HG03571 (cell line): ENCODE results near the gene SUSD6.

Experiments used
- ATAC-seq: cut with Tn5 transposase; IDR thresholded peaks from one replicate; pipeline ENCODE4 v1.9.1; 2021; ENCODE audit not compliant: unreplicated experiment

Gene SUSD6

DNA sequence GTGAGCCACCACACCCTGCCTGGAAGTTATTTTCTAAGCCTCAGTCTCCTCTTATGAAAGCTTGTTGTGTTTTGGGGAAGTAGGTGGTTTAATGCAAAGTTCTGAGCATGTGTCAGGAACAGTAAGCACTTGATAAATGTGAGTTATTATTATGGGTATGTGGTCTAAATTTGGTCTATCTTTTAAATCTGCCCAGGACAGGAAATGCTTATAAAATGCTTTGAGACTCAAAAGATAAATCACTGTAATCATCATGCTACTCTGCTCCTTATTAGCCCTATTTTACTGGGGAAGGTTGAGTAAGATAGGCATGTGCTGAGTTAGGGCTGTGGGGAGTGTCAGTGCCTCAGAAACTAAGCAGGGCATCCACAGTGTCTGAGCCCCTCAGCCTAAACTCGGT lies 142.5 kb downstream of the SUSD6 start:
- ATAC-seq = no peak

DNA sequence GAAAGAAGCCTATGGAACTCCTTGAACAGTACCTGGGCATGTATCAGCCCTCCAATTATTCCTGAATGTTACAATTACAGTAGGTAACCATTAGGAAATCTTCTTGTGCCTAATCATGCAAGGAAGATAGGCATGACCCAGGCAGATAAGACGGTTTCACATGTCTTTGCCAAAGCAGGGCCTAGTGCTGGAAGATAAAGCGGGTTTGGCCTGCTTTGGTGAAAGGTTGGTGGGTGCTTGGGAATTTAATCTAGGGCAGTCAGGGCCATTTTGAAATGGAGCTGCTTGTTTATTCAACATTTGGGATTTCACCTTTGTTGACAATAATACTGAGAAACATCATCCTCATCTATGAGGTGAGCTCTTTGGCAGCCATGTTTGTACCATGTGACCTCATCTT lies 143.1 kb downstream of the SUSD6 start:
- no peak for ATAC-seq

DNA sequence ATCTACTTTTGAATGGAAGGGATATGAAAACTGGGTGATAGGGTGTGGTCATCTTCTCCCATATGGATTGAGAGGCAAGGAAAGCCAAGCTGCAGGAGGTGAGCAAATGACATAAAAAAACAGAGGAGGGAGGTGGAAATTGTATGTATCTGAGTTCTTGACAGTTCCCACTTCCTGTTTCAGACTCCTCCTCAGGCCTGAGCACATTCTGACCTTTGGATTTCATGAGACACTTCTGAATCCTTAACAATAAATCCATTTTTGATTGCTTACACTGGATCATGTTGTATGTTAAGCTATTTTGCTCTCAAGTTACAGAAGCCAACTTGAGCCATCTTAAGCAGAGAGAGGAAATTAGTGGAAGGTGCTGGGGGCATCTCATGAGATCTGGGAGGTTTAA lies 143.9 kb downstream of the SUSD6 start:
- ATAC-seq = no peak

DNA sequence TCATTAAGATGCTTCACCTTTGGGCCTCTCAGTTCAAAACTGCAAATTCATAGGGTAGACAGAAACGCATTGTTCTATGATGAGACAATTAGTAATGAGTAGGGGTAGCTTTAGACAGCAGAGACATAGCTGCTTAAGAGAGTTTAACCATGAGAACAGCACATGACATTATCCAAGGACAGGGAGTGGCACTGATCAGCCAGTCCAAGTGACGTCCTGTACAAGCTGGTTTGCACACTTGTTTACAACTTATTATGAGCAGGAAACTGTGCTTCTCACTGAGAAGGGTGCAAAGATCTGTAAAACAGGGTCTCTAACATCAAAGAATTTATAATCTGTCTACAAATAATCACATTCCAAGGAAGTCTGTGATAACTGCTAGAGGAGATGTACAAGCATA lies 144.4 kb downstream of the SUSD6 start:
- no peak for ATAC-seq

DNA sequence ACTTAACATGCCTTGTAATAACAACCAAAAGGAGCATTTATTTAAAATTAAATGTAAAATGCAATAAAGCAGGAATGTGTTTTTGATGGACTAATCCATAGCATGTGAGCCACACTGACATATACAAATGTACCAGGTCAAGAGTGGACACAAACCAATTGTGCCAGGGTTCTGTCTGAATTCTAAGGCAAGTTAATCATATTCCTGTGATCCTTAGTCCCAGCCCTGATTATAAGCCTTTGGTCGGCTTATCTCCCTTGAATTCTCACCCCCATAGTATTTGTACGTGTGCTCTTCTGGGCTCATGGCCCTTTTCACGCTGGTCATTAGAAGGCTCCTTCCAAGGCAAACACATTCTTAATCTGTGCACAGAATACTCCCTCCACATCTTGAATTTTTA lies 144.9 kb downstream of the SUSD6 start:
- no peak for ATAC-seq

DNA sequence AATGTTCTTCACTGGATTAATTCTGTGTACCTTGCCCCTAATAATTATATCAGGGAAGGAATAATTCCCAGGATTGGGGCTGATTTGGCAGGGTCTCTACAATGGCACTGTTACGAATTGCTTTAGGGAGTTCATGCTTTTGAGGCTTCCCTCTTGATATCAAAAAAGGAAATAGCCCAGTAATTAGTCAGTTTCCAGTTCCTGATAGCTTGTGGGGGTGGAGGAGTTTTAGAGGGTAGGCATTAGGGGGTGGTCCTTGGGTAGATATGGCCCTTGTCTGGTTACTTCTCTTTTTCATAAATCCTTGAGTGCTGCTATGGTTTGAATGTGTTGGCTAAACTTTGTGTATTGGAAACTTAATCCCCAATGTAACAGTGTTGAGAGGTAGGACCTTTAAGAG lies 149.4 kb downstream of the SUSD6 start:
- no peak for ATAC-seq

DNA sequence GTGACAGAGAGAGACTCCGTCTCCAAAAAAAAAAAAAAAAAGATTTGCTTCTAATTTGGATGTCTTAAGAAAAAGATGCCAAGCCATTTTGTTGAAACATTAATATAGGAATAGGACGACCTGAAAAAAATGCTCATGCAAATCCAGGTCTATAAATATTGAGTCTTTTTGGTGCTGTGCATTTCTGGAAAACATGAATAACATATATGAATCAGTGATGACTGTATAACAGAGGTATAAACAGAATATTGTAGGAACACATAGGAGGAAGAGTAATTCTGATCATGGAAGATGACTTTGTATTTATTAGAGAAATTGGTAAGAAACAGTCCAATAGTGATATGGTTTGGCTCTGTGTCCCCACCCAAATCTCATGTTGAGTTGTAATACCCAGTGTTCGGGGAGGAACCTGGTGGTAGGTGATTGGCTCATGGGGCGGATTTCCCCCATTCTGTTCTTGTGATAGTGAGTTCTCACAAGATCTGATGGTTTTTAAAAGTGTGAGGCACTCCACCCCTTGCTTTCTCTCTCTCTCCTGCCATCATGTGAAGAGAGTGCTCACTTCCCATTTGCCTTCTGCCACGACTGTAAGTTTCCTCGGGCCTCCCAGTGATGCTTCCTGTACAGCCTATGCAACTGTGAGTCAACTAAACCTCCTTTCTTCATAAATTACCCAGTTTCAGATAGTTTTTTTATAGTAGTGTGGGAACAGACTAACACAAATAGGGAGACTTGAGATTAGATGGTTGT lies 152.5 kb downstream of the SUSD6 start:
- no peak for ATAC-seq
